Activated CD4-positive, alpha-beta T cell treated with anti-CD3 and anti-CD28 coated beads for 36 hours (primary cell): ENCODE measurements around the gene LTO1. TPM values are rescaled to one million over a fixed set of nuclear protein-coding genes. Genes with fewer than 3 reads are reported as not detected.
"Not testable (repeated sequence)": the region's sequence is repeated elsewhere in the genome, so short reads cannot be mapped to it uniquely, and the experiment has no call there.

ENCODE experiments used
- ATAC-seq: fragments of 200-7000 bp; cut with Tn5 transposase; one replicate; pipeline ENCODE4 v1.10.0; 2021; ENCODE audit warnings: mild to moderate bottlenecking, moderate library complexity
- CTCF ChIA-PET: fragments of 350-600 bp; sonication (Branson Sonifier 250); formaldehyde crosslinking; loops from one replicate; lab custom pipeline; 2021; ENCODE audit warnings: antibody characterized with exemption; lab: Charles Lee
- POLR2A ChIA-PET: fragments of 350-600 bp; sonication (Branson Sonifier 250); formaldehyde crosslinking; loops from one replicate; lab custom pipeline; 2021; ENCODE audit warnings: antibody characterized with exemption, inconsistent platforms; lab: Charles Lee
- DNase-seq: peaks from one replicate; pipeline ENCODE4 v3.0.0-alpha.2; 2020
- H3K27ac Mint-ChIP-seq: one replicate; pipeline ENCODE4 v1.8.0; 2021; ENCODE audit warnings: mixed read lengths
- H3K27me3 Mint-ChIP-seq: one replicate; pipeline ENCODE4 v1.8.0; 2021; ENCODE audit warnings: mixed read lengths
- H3K36me3 Mint-ChIP-seq: one replicate; pipeline ENCODE4 v1.8.0; 2021; ENCODE audit warnings: low read depth, mixed read lengths
- H3K4me1 Mint-ChIP-seq: one replicate; pipeline ENCODE4 v1.8.0; 2021; ENCODE audit warnings: mixed read lengths
- H3K4me3 Mint-ChIP-seq: one replicate; pipeline ENCODE4 v1.8.0; 2021; ENCODE audit warnings: mild to moderate bottlenecking, moderate library complexity, mixed read lengths
- H3K9me3 Mint-ChIP-seq: one replicate; pipeline ENCODE4 v1.8.0; 2021; ENCODE audit warnings: low read depth, mixed read lengths
- intact Hi-C, 2 experiments: fragments of 100-400 bp; cut with DNase I in 1 of 2; cut with micrococcal nuclease in 1 of 2; formaldehyde crosslinking; loops; one replicate each; pipeline versions ENCODE4 v1.14.2 to v1.15.1; 2022 to 2024; cut with DNase I, micrococcal nuclease
- total RNA-seq, 2 experiments: library from RNA; stranded (reverse); gene quantifications; one replicate each; pipeline ENCODE4 v1.2.3, GENCODE V29; 2021

Gene LTO1
- total RNA-seq, 2 experiments from 2014 or later, result 16.8 to 17.8 TPM

- H3K27ac Mint-ChIP-seq, H3K36me3 Mint-ChIP-seq, CTCF ChIA-PET, H3K9me3 Mint-ChIP-seq, H3K4me3 Mint-ChIP-seq, POLR2A ChIA-PET: not testable (repeated sequence)
- DNase-seq (peak; percentile 66), ATAC-seq (peak; percentile 31)
- Mint-ChIP-seq H3K27me3 (peaks cover 35% of the 10 kb centered on the region), H3K4me1 (peaks cover 22% of the 10 kb centered on the region)
- intact Hi-C loops, result loop anchor here (2.0 to 10.0 kb wide), 3 partner anchors 154 to 509 kb away; no protein-coding TSS in a partner anchor
These were observed 13.0 kb upstream of the LTO1 start for GRCh38 chr11:69687969-69688771.

DNA sequence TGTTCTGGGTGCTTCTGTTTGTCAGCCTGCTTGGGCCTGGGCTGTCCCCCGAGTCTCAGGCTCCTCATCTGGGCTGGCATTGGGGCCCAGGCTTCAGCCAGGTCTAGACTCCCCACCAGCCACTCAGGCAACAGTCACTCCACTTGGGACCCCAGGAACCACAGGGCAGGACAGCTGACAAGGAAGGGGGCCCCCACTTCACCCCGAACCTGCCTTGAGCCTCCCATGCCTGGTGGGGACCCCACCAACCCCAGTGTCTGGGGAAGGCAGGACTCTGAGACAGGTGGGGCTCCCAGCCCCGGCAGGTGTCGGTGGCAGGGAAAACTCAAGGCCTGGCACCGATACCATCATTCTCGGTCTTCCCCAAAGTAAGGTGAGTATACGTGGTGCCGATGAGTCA, 11.7 kb upstream of the LTO1 start:
- H3K36me3 Mint-ChIP-seq, result no peaks in the 10 kb centered on the region
- ATAC-seq (no peak), DNase-seq (no peak)
- H3K27ac Mint-ChIP-seq, result no peak overlapping the region
- H3K27me3 Mint-ChIP-seq, result peaks cover 25% of the 10 kb centered on the region
- H3K9me3 Mint-ChIP-seq, result peaks cover 2% of the 10 kb centered on the region
- intact Hi-C loops, result loop anchor here (1.0 to 10.0 kb wide), 9 partner anchors 114 to 510 kb away; no protein-coding TSS in a partner anchor
- CTCF ChIA-PET, result interaction anchor here (0.6 to 0.7 kb wide), 2 partner anchors 33 to 202 kb away, joined by 3 to 4 read pairs; no protein-coding TSS in a partner anchor
- H3K4me1 Mint-ChIP-seq, result peaks cover 22% of the 10 kb centered on the region
- POLR2A ChIA-PET, result no interaction called here
- H3K4me3 Mint-ChIP-seq, result no peak overlapping the region

DNA sequence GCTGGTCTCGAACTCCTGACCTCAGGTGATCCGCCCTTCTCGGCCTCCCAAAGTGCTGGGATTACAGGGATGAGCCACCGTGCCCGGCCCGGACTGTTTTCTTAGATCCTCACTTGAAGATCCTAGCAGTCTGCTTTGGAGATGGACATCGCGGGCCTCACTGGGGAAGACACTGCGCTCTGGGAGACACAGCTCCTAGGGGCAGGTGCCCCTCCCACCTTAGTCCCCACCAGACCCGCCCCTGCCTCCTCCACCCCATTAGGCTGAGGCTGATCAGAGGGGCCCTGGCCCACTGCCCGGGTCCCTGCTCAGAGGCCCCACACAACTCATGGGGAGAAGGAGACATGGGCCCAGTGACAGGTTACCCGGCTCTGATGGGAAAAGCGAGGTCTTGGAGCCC, 11.3 kb upstream of the LTO1 start:
- DNase-seq, result no peak
- no peaks in the 10 kb centered on the region for H3K36me3 Mint-ChIP-seq
- no peaks in the 10 kb centered on the region for H3K9me3 Mint-ChIP-seq
- ChIA-PET POLR2A (no interaction called here), CTCF (interaction anchor here (0.6 to 0.9 kb wide), 5 partner anchors 9 to 202 kb away, joined by 3 to 4 read pairs (median 3); partner anchors contain the start of gene LTO1)
- H3K4me1 Mint-ChIP-seq, result peaks cover 22% of the 10 kb centered on the region
- peaks cover 23% of the 10 kb centered on the region for H3K27me3 Mint-ChIP-seq
- ATAC-seq, result no peak
- no peak overlapping the region for H3K27ac Mint-ChIP-seq
- intact Hi-C loops, result loop anchor here (1.0 to 10.0 kb wide), 9 partner anchors 115 to 510 kb away; no protein-coding TSS in a partner anchor
- H3K4me3 Mint-ChIP-seq, result no peak overlapping the region

GRCh38 chr11:69685348-69685747, 10.2 kb upstream of the LTO1 start:
- DNase-seq, result no peak
- H3K36me3 Mint-ChIP-seq, result no peaks in the 10 kb centered on the region
- peaks cover 15% of the 10 kb centered on the region for H3K27me3 Mint-ChIP-seq
- CTCF ChIA-PET, result interaction anchor here (0.5 to 0.9 kb wide), 3 partner anchors 10 to 137 kb away, joined by 3 read pairs; partner anchors contain the start of gene LTO1
- intact Hi-C loops, result loop anchor here in 1 of 2 experiments (5.0 to 10.0 kb wide), 2 partner anchors 157 to 509 kb away; no protein-coding TSS in a partner anchor
- POLR2A ChIA-PET, result no interaction called here
- no peak overlapping the region for H3K4me3 Mint-ChIP-seq
- H3K9me3 Mint-ChIP-seq, result no peaks in the 10 kb centered on the region
- H3K27ac Mint-ChIP-seq, result no peak overlapping the region
- ATAC-seq, result no peak
- peaks cover 17% of the 10 kb centered on the region for H3K4me1 Mint-ChIP-seq

DNA sequence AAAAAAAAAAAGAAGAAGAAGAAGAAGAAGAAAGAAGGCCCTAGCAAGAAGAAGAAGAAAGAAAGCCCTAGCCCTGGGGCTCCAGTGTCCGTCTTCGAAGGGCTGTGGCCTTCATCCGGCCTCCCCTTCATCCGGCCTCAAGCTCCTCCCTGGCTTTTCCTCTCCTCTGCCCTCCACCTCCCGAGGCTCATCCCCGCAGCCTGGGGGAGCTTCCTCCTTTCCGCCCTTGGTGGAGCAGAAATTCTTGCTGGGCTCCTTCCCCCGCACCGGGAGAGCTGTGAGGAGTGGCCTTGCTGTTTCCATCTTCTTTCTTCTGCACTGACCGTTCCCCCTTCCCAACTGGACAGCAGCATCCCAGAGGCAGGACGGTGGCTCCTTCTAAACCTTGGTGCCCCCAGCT, 9.5 kb upstream of the LTO1 start:
- ATAC-seq (no peak), DNase-seq (no peak)
- Mint-ChIP-seq H3K4me3 (no peak overlapping the region), H3K27me3 (peaks cover 12% of the 10 kb centered on the region), H3K4me1 (peaks cover 12% of the 10 kb centered on the region), H3K36me3 (no peaks in the 10 kb centered on the region), H3K27ac (no peak overlapping the region), H3K9me3 (no peaks in the 10 kb centered on the region)
- CTCF ChIA-PET, result interaction anchor here (0.6 to 1.4 kb wide), 4 partner anchors 9 to 184 kb away, joined by 3 read pairs; partner anchors contain the start of gene LTO1
- intact Hi-C loops, result loop anchor here in 1 of 2 experiments (5.0 to 10.0 kb wide), 2 partner anchors 158 to 510 kb away; no protein-coding TSS in a partner anchor
- POLR2A ChIA-PET, result no interaction called here

DNA sequence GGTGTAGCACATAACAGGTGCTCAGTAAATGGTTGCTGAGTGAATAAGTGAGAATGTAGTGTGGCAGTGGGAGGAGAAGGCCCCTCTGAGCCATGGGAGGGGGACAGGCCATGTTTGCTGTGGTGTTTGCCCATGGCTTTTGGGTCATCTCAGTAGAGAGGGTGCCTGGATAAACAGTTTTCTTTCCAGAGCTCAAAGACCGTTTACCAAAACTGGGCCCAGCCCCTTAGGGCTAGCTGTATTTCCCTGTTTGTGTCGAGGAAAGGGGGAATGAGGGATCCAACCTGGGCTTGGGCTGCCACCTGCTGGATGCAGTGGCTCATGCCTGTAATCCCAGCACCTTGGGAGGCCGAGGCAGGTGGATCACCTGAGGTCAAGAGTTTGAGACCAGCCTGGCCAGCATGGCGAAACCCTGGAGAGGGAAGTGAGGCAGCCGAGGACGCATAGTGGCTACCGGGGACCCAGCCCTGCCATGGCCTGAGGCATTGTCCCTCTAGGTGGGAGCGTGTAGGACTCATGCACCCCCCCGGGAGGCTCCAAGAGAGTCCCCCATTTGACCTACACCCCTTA, 8.7 kb upstream of the LTO1 start:
- no peak for ATAC-seq
- DNase-seq, result no peak
- intact Hi-C loops, result loop anchor here in 1 of 2 experiments (10.0 kb wide), 1 partner anchor 511 kb away; no protein-coding TSS in a partner anchor
- peaks cover 11% of the 10 kb centered on the region for H3K4me1 Mint-ChIP-seq
- H3K27me3 Mint-ChIP-seq, result peaks cover 9% of the 10 kb centered on the region
- H3K4me3 Mint-ChIP-seq, result no peak overlapping the region
- POLR2A ChIA-PET, result no interaction called here
- no peak overlapping the region for H3K27ac Mint-ChIP-seq
- no peaks in the 10 kb centered on the region for H3K36me3 Mint-ChIP-seq
- H3K9me3 Mint-ChIP-seq, result no peaks in the 10 kb centered on the region
- CTCF ChIA-PET, result interaction anchor here (0.6 to 1.4 kb wide), 3 partner anchors 8 to 24 kb away, joined by 3 read pairs; partner anchors contain the start of gene LTO1

DNA sequence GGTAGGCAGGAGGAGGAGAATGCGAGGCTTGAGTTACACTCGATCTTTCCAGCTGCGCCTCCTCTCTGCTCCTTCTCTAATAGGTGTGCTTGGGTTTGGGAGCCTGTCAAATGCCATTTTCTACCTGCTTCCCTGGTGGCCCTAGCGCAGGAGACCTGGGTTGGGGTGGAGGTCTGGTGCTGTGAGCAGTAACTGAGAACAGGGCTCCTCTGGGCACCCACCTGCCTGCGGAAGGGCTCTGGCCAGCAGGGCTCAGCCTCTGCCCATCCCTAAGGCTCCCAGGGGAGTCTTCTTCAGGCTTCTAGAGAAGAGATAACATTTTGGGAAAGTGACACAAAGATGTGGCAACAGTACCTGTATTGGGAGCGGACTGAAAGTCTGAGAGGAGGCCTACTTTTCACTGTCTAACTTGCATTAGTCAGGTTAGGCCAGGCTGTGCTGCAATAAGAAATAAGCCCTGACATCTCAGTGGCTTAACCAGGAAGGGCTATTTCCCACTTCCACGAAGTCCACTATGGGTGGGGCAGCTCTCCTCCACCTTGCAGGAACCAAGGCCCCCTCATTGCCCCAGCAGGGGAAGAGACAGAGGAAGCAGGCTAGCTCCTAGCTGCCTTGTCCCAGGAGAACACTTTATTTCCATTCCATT, 7.7 kb upstream of the LTO1 start:
- intact Hi-C loops, result loop anchor here in 1 of 2 experiments (10.0 kb wide), 1 partner anchor 512 kb away; no protein-coding TSS in a partner anchor
- DNase-seq (no peak), ATAC-seq (no peak)
- Mint-ChIP-seq H3K4me1 (peaks cover 3% of the 10 kb centered on the region), H3K4me3 (no peak overlapping the region), H3K36me3 (no peaks in the 10 kb centered on the region), H3K27ac (no peak overlapping the region), H3K27me3 (peaks cover 5% of the 10 kb centered on the region), H3K9me3 (no peaks in the 10 kb centered on the region)
- ChIA-PET CTCF (interaction anchor here (0.6 kb wide), 1 partner anchor 334 kb away, joined by 4 read pairs; no protein-coding TSS in a partner anchor), POLR2A (no interaction called here)

- POLR2A ChIA-PET, result no interaction called here
- CTCF ChIA-PET, result no interaction called here
- peaks cover 3% of the 10 kb centered on the region for H3K4me1 Mint-ChIP-seq
- intact Hi-C loops, result loop anchor here in 1 of 2 experiments (10.0 kb wide), 1 partner anchor 513 kb away; no protein-coding TSS in a partner anchor
- DNase-seq (no peak), ATAC-seq (no peak)
- H3K9me3 Mint-ChIP-seq, result no peaks in the 10 kb centered on the region
- no peaks in the 10 kb centered on the region for H3K36me3 Mint-ChIP-seq
- H3K4me3 Mint-ChIP-seq, result no peak overlapping the region
- H3K27ac Mint-ChIP-seq, result no peak overlapping the region
- H3K27me3 Mint-ChIP-seq, result peaks cover 5% of the 10 kb centered on the region
These were observed 7.1 kb upstream of the LTO1 start for GRCh38 chr11:69682221-69682620.

GRCh38 chr11:69680688-69681087, 5.5 kb upstream of the LTO1 start:
- no peaks in the 10 kb centered on the region for H3K9me3 Mint-ChIP-seq
- H3K4me1 Mint-ChIP-seq, result peaks cover 2% of the 10 kb centered on the region
- CTCF ChIA-PET, result no interaction called here
- H3K4me3 Mint-ChIP-seq, result no peak overlapping the region
- H3K27me3 Mint-ChIP-seq, result peaks cover 3% of the 10 kb centered on the region
- intact Hi-C loops, result loop anchor here in 1 of 2 experiments (10.0 kb wide), 1 partner anchor 514 kb away; no protein-coding TSS in a partner anchor
- no peak for ATAC-seq
- H3K36me3 Mint-ChIP-seq, result no peaks in the 10 kb centered on the region
- H3K27ac Mint-ChIP-seq, result no peak overlapping the region
- POLR2A ChIA-PET, result no interaction called here
- no peak for DNase-seq

DNA sequence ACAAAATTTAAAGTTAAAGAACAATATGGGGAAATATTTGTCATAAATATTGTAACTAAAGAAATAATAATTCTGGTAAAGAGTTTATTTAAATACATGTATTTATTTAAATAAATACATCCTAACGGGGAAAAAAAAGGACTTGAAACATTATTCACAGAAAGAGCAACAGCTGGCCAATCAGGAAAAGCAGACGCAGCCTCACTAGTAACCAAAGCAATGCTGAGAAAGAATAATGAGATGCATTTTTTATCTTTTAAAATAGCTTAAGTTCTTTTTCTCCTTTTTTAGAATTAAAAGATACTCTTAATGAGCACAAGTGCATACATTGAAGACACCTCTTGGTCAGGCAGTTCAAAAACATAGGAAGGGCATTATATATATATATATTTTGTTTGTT, 2.6 kb upstream of the LTO1 start:
- intact Hi-C loops, result loop anchor here in 1 of 2 experiments (10.0 kb wide), 3 partner anchors 383 to 1643 kb away; partner anchors contain the start of genes IGHMBP2, MRPL21, MYEOV and NDUFS8
- ATAC-seq (no peak), DNase-seq (no peak)
- Mint-ChIP-seq H3K27ac (no peak overlapping the region), H3K9me3 (no peaks in the 10 kb centered on the region), H3K4me1 (peaks cover 18% of the 10 kb centered on the region), H3K4me3 (no peak overlapping the region), H3K36me3 (peaks cover 2% of the 10 kb centered on the region), H3K27me3 (peaks cover 2% of the 10 kb centered on the region)
- ChIA-PET CTCF (interaction anchor here (0.9 kb wide), 1 partner anchor 8 kb away, joined by 3 read pairs; no protein-coding TSS in a partner anchor), POLR2A (no interaction called here)
